Liver (tissue), 9 donors: ENCODE results near the gene CFDP1. TPM values are rescaled to one million over a fixed set of nuclear protein-coding genes. Genes with fewer than 3 reads are reported as not detected.
A peak's percentile ranks its signal among the peaks of the same experiment; 100 is the strongest.

Experiments
- DNase-seq: peaks from one replicate; pipeline ENCODE4 v3.0.0-alpha.2; 2017; ENCODE audit warnings: low spot score
- H3K27ac ChIP-seq, 2 donors: one replicate each; pipeline ENCODE4 v1.7.0; 2013; ENCODE audit warnings: inconsistent platforms in 2 of 2, low read length in 2 of 2, control low read depth in 1 of 2, low read depth in 1 of 2, mild to moderate bottlenecking in 1 of 2
- H3K27me3 ChIP-seq, 4 donors: one replicate each; pipeline versions ENCODE4 v1.6.1 to v1.7.0; 2013; ENCODE audit warnings: low read length in 3 of 4, inconsistent platforms in 1 of 4, mild to moderate bottlenecking in 1 of 4, moderate library complexity in 1 of 4; ENCODE audit not compliant: control insufficient read depth in 4 of 4, insufficient read depth in 4 of 4
- H3K36me3 ChIP-seq, 4 donors: one replicate each; pipeline versions ENCODE4 v1.6.1 to v1.7.0; 2013; ENCODE audit warnings: low read length in 3 of 4, mild to moderate bottlenecking in 3 of 4, low read depth in 1 of 4, moderate library complexity in 1 of 4; ENCODE audit not compliant: control insufficient read depth in 4 of 4, insufficient read depth in 3 of 4
- H3K4me1 ChIP-seq, 4 donors: one replicate each; pipeline versions ENCODE4 v1.6.1 to v1.7.0; 2013; ENCODE audit warnings: low read length in 3 of 4, mild to moderate bottlenecking in 3 of 4, moderate library complexity in 1 of 4; ENCODE audit not compliant: control insufficient read depth in 4 of 4, insufficient read depth in 4 of 4
- H3K4me3 ChIP-seq, 3 donors: one replicate each; pipeline versions ENCODE4 v1.6.1 to v1.7.0; 2013; ENCODE audit warnings: low read length in 3 of 3, control low read depth in 1 of 3, low read depth in 1 of 3, mild to moderate bottlenecking in 1 of 3
- H3K9ac ChIP-seq, 2 donors: one replicate each; pipeline ENCODE4 v1.7.0; 2013; ENCODE audit warnings: low read length in 2 of 2, mild to moderate bottlenecking in 2 of 2, moderate library complexity in 2 of 2, control low read depth in 1 of 2, low read depth in 1 of 2
- H3K9me3 ChIP-seq, 4 donors: one replicate each; pipeline versions ENCODE4 v1.6.1 to v1.7.0; 2013; ENCODE audit warnings: low read length in 3 of 4; ENCODE audit not compliant: control insufficient read depth in 4 of 4
- ATF3 ChIP-seq: IDR thresholded peaks from 2 replicates; pipeline ENCODE4 v1.6.1; 2016; ENCODE audit warnings: antibody characterized with exemption
- CTCF ChIP-seq: fragments of 150-350 bp; IDR thresholded peaks from 2 replicates; pipeline ENCODE4 v1.5.1; 2017; ENCODE audit warnings: improper control_type of control experiment, low read depth, low read length; ENCODE audit not compliant: missing input control
- EGR1 ChIP-seq, 2 donors: IDR thresholded peaks; 2 replicates each; pipeline ENCODE4 v1.6.1; 2016 to 2018; ENCODE audit warnings: antibody characterized with exemption in 2 of 2, low read depth in 2 of 2
- FOXA1 ChIP-seq: IDR thresholded peaks from 2 replicates; pipeline ENCODE4 v1.6.1; 2016; ENCODE audit warnings: antibody characterized with exemption
- FOXA2 ChIP-seq: IDR thresholded peaks from 2 replicates; pipeline ENCODE4 v1.6.1; 2016; ENCODE audit warnings: antibody characterized with exemption
- GABPA ChIP-seq, 2 donors: IDR thresholded peaks in 1 of 2; conservative IDR thresholded peaks in 1 of 2; 2 replicates each; pipeline ENCODE4 v1.6.1; 2016; ENCODE audit warnings: antibody characterized with exemption in 2 of 2, mild to moderate bottlenecking in 1 of 2, moderate library complexity in 1 of 2
- HNF4A ChIP-seq, 2 donors: conservative IDR thresholded peaks; 2 replicates each; pipeline ENCODE4 v1.6.1; 2016; ENCODE audit warnings: antibody characterized with exemption in 2 of 2, mild to moderate bottlenecking in 2 of 2
- HNF4G ChIP-seq: IDR thresholded peaks from 2 replicates; pipeline ENCODE4 v1.6.1; 2016; ENCODE audit warnings: antibody characterized with exemption
- JUND ChIP-seq, 2 donors: IDR thresholded peaks; 2 replicates each; pipeline ENCODE4 v1.6.1; 2016; ENCODE audit warnings: antibody characterized with exemption in 2 of 2
- MAX ChIP-seq: IDR thresholded peaks from 2 replicates; pipeline ENCODE4 v1.6.1; 2016; ENCODE audit warnings: antibody characterized with exemption
- NR2F2 ChIP-seq: IDR thresholded peaks from 2 replicates; pipeline ENCODE4 v1.6.1; 2016; ENCODE audit warnings: antibody characterized with exemption
- RAD21 ChIP-seq, 2 donors: IDR thresholded peaks; 2 replicates each; pipeline ENCODE4 v1.6.1; 2016; ENCODE audit warnings: antibody characterized with exemption in 2 of 2, mild to moderate bottlenecking in 2 of 2
- REST ChIP-seq: IDR thresholded peaks from 2 replicates; pipeline ENCODE4 v1.6.1; 2016; ENCODE audit warnings: antibody characterized with exemption, mild to moderate bottlenecking
- RXRA ChIP-seq, 2 donors: IDR thresholded peaks; 2 replicates each; pipeline ENCODE4 v1.6.1; 2017 to 2018; ENCODE audit warnings: antibody characterized with exemption in 2 of 2, mild to moderate bottlenecking in 1 of 2
- SP1 ChIP-seq: IDR thresholded peaks from 2 replicates; pipeline ENCODE4 v1.6.1; 2018; ENCODE audit warnings: antibody characterized with exemption, mild to moderate bottlenecking
- TAF1 ChIP-seq: conservative IDR thresholded peaks from 2 replicates; pipeline ENCODE4 v1.6.1; 2016; ENCODE audit warnings: antibody characterized with exemption, mild to moderate bottlenecking
- YY1 ChIP-seq: IDR thresholded peaks from 2 replicates; pipeline ENCODE4 v1.6.1; 2016; ENCODE audit warnings: antibody characterized with exemption, mild to moderate bottlenecking
- ZBTB33 ChIP-seq: IDR thresholded peaks from 2 replicates; pipeline ENCODE4 v1.6.1; 2016; ENCODE audit warnings: antibody characterized with exemption
- WGBS: extraction: QIAGEN DNeasy Blood & Tissue Kit; methylation state at CpG from one replicate; pipeline ENCODE4 v1.1.7; 2013; 5-methylcytosine and 5-hydroxymethylcytosine counted together
- polyA plus RNA-seq, 2 donors: library from polyadenylated mRNA; stranded (reverse) in 1 of 2; unstranded in 1 of 2; fragments of 200-250 nt in 1 of 2; fragments of >200 nt in 1 of 2; fragmentation: Nextera tagmentation in 1 of 2; extraction: Ambion mirVana in 1 of 2; gene quantifications; one replicate each; pipeline versions ENCODE4 v1.2.1 to v1.2.3, GENCODE V29; 2013 to 2015
- total RNA-seq, 2 donors: library from RNA; depleted of rRNA; stranded (reverse); fragments of >200 nt; gene quantifications; one replicate each; pipeline ENCODE4 v1.2.3, GENCODE V29; 2014
- donor health status: healthy.
- donor health status: healthy.
- donor health status: healthy.
- donor health status: healthy.
- donor health status: healthy.

CFDP1 gene
- total and polyA plus RNA-seq, 4 donors: 20.5 to 49.2 (median 33.9) TPM

GRCh38 chr16:75305364-75306098 lies 127.8 kb downstream of the CFDP1 start:
- H3K36me3 ChIP-seq: peaks cover 0 to 6% (median 5%) of the 10 kb centered on the region in 4 donors
- DNase-seq: peak; percentile 43
- WGBS: 21% methylated on average over 8 of the region's 8 CpGs
- H3K9me3 ChIP-seq: no peaks in the 10 kb centered on the region
- no peaks in the 10 kb centered on the region for H3K27me3 ChIP-seq
- H3K9ac ChIP-seq: peak overlapping the region; percentile 40 to 88
- H3K27ac ChIP-seq: peak overlapping the region; percentile 92
- TF ChIP-seq NR2F2: peak; percentile 75
- TF ChIP-seq HNF4G: peak; percentile 84
- no peak for TF ChIP-seq GABPA (IDR thresholded peaks at IDR 0.05 in 1 of 2, conservative IDR thresholded peaks at IDR 0.05 in 1 of 2)
- TF ChIP-seq ATF3: peak; percentile 71
- peak; percentile 76 for TF ChIP-seq REST
- peak; percentile 69 for TF ChIP-seq MAX
- peak; percentile 72 for TF ChIP-seq TAF1
- peak; percentile 95 for TF ChIP-seq SP1
- TF ChIP-seq YY1: peak; percentile 73
- TF ChIP-seq ZBTB33: peak; percentile 89
- TF ChIP-seq CTCF: no peak
- peak; percentile 79 to 92 for TF ChIP-seq RXRA (IDR thresholded peaks at IDR 0.05)
- TF ChIP-seq FOXA1: peak; percentile 79
- peak; percentile 95 to 96 for TF ChIP-seq HNF4A (conservative IDR thresholded peaks at IDR 0.05)
- TF ChIP-seq JUND (IDR thresholded peaks at IDR 0.05): peak; percentile 84 to 93
- peak; percentile 61 to 69 for TF ChIP-seq RAD21 (IDR thresholded peaks at IDR 0.05)
- peak; percentile 92 for TF ChIP-seq FOXA2
- TF ChIP-seq EGR1 (IDR thresholded peaks at IDR 0.05; ENCODE audit: low read depth in 2 of 2): peak in 1 of 2 donors; percentile 70
- H3K4me1 ChIP-seq: peaks cover 3 to 18% (median 9%) of the 10 kb centered on the region in 4 donors
- peak overlapping the region in 1 of 3 donors; percentile 20 for H3K4me3 ChIP-seq
